HepG2 (cell line): ENCODE results near the gene CREBBP. TPM values are rescaled to one million over a fixed set of nuclear protein-coding genes. Genes with fewer than 3 reads are reported as not detected.
A peak's percentile ranks its signal among the peaks of the same experiment; 100 is the strongest.

Experiments used
- ATF7-NPFF ChIP-seq: sonication (generic); formaldehyde crosslinking; IDR thresholded peaks from 2 replicates; pipeline ENCODE4 v1.8.1; 2023; ENCODE audit warnings: mild to moderate bottlenecking, low read depth, missing genetic modification reagents, moderate library complexity
- ATM ChIP-seq: fragments of 450-650 bp; IDR thresholded peaks from 2 replicates; pipeline ENCODE4 v1.7.1; 2017; ENCODE audit warnings: mild to moderate bottlenecking, borderline replicate concordance
- CC2D1A ChIP-seq: sonication (generic); formaldehyde crosslinking; IDR thresholded peaks from 2 replicates; pipeline ENCODE4 v1.8.1; 2023; ENCODE audit warnings: mild to moderate bottlenecking, missing genetic modification reagents
- CREB1 ChIP-seq, 2 experiments: fragments of 450-650 bp in 1 of 2; IDR thresholded peaks; 2 replicates each; pipeline ENCODE4 v1.6.1; 2016 to 2017; ENCODE audit warnings: control low read depth in 1 of 2, mild to moderate bottlenecking in 1 of 2, missing compliant biosample characterization in 1 of 2, missing genetic modification characterization in 1 of 2
- DMTF1 ChIP-seq: sonication (generic); formaldehyde crosslinking; IDR thresholded peaks from 2 replicates; pipeline ENCODE4 v1.4.0; 2020; ENCODE audit warnings: mild to moderate bottlenecking, missing genetic modification reagents
- DNMT1 ChIP-seq: sonication (generic); formaldehyde crosslinking; IDR thresholded peaks from 2 replicates; pipeline ENCODE4 v1.5.1; 2020; ENCODE audit warnings: mild to moderate bottlenecking, missing genetic modification reagents
- MAFG ChIP-seq: sonication (generic); formaldehyde crosslinking; IDR thresholded peaks from 2 replicates; pipeline ENCODE4 v1.5.1; 2020; ENCODE audit warnings: mild to moderate bottlenecking, missing genetic modification reagents
- NFIB ChIP-seq: sonication (generic); formaldehyde crosslinking; IDR thresholded peaks from 2 replicates; pipeline ENCODE4 v1.9.0; 2021; ENCODE audit warnings: missing genetic modification reagents, mild to moderate bottlenecking, borderline replicate concordance
- POLR2AphosphoS2 ChIP-seq: IDR thresholded peaks from 2 replicates; pipeline ENCODE4 v1.6.1; 2011; ENCODE audit warnings: low read depth, low read length, improper control_type of control experiment
- RBFOX2 ChIP-seq: fragments of 200-400 bp; formaldehyde crosslinking; IDR thresholded peaks from 2 replicates; pipeline ENCODE4 v1.6.1; 2017; ENCODE audit warnings: low read depth, mild to moderate bottlenecking, low read length
- SNAPC4 ChIP-seq: sonication (generic); formaldehyde crosslinking; IDR thresholded peaks from 2 replicates; pipeline ENCODE4 v1.4.0; 2020; ENCODE audit warnings: mild to moderate bottlenecking, missing genetic modification reagents
- SSRP1 ChIP-seq: IDR thresholded peaks from 2 replicates; pipeline ENCODE4 v1.6.1; 2016; ENCODE audit warnings: control low read depth
- THAP11 ChIP-seq: IDR thresholded peaks from 2 replicates; pipeline ENCODE4 v1.6.1; 2016; ENCODE audit warnings: missing biosample characterization, missing genetic modification reagents
- ZBTB46 ChIP-seq: sonication (generic); formaldehyde crosslinking; IDR thresholded peaks from 2 replicates; pipeline ENCODE4 v1.4.0; 2020; ENCODE audit warnings: mild to moderate bottlenecking, missing genetic modification reagents, borderline replicate concordance
- ZKSCAN8 ChIP-seq: IDR thresholded peaks from 2 replicates; pipeline ENCODE4 v1.6.1; 2016; ENCODE audit warnings: borderline replicate concordance, missing genetic modification reagents, missing compliant biosample characterization
- ZNF3 ChIP-seq: IDR thresholded peaks from 2 replicates; pipeline ENCODE4 v1.7.0; 2017; ENCODE audit warnings: inconsistent platforms
- ZNF451 ChIP-seq: sonication (generic); formaldehyde crosslinking; IDR thresholded peaks from 2 replicates; pipeline ENCODE4 v1.5.0; 2020; ENCODE audit warnings: mild to moderate bottlenecking, missing genetic modification reagents
- ZNF83 ChIP-seq: sonication (generic); formaldehyde crosslinking; IDR thresholded peaks from 2 replicates; pipeline ENCODE4 v1.4.0; 2020; ENCODE audit warnings: missing genetic modification reagents, mild to moderate bottlenecking, borderline replicate concordance
- ZNF891 ChIP-seq: sonication (generic); formaldehyde crosslinking; IDR thresholded peaks from 2 replicates; pipeline ENCODE4 v1.5.0; 2020; ENCODE audit warnings: mild to moderate bottlenecking, missing genetic modification reagents
- polyA plus RNA-seq, 8 experiments: library from polyadenylated mRNA; depleted of rRNA in 3 of 8; stranded (reverse) in 7 of 8; unstranded in 1 of 8; fragments of >200 nt; fragmentation: Illumina TruSeq in 4 of 8; extraction: Trizol in 4 of 8; gene quantifications; 2 replicates each; pipeline versions ENCODE4 v1.2.1 to v1.2.3, GENCODE V29; 2011 to 2016; ENCODE audit warnings: low read depth in 4 of 8, missing spikeins in 1 of 8, mixed read lengths in 1 of 8; ENCODE audit not compliant: insufficient read depth in 1 of 8
- total RNA-seq, 5 experiments: library from RNA; depleted of rRNA; stranded (reverse); fragments of >200 nt; fragmentation: Illumina TruSeq; extraction: Trizol; gene quantifications; 2 replicates each; pipeline ENCODE4 v1.2.3, GENCODE V29; 2016; ENCODE audit warnings: low read depth in 1 of 5
- TF ChIP-seq, protein P1 (sequence below): sonication (generic); formaldehyde crosslinking; IDR thresholded peaks from 2 replicates; pipeline ENCODE4 v1.5.0; 2020; ENCODE audit warnings: missing genetic modification reagents, mild to moderate bottlenecking, borderline replicate concordance

The CREBBP gene
- total and polyA plus RNA-seq, 2 of the 13 experiments (the other 11 are each of a cell fraction or from before 2014, with no cell fraction given) = 5.3 to 10.4 TPM

- TF ChIP-seq DMTF1 (CRISPR knock-in tag) = no peak
- no peak; the same call in 1 of the 2 replicates for TF ChIP-seq ZNF891 (CRISPR knock-in tag)
- peak; percentile 91; the same call in 1 of the 2 replicates for TF ChIP-seq ZNF451
- TF ChIP-seq ZKSCAN8 (CRISPR knock-in tag) = peak; percentile 48; the same call in 1 of the 2 replicates
- peak; percentile 77 for TF ChIP-seq THAP11 (CRISPR knock-in tag)
- no peak for TF ChIP-seq MAFG
- TF ChIP-seq ATF7-NPFF (CRISPR knock-in tag) = peak; percentile 77
- TF ChIP-seq ZNF83 (CRISPR knock-in tag) = no peak
- TF ChIP-seq CREB1 (IDR thresholded peaks at IDR 0.05) = peak; percentile 63
- peak; percentile 86 for TF ChIP-seq CREB1 (CRISPR knock-in tag; IDR thresholded peaks at IDR 0.05)
- TF ChIP-seq SSRP1 = peak; percentile 49; the same call in 1 of the 2 replicates
- TF ChIP-seq RBFOX2 = peak; percentile 52; the same call in 1 of the 2 replicates
- TF ChIP-seq, protein P1, sequence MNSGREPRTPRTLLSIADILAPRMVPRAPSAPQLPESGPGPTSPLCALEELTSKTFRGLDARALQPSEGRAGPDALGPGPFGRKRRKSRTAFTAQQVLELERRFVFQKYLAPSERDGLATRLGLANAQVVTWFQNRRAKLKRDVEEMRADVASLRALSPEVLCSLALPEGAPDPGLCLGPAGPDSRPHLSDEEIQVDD = no peak; the same call in 1 of the 2 replicates
- TF ChIP-seq ZNF3 = no peak; the same call in 1 of the 2 replicates
- TF ChIP-seq SNAPC4 (CRISPR knock-in tag) = 0 out of 2 replicates have a peak, but pooled peaks have one; percentile 17
- TF ChIP-seq DNMT1 = no peak
- TF ChIP-seq NFIB (CRISPR knock-in tag) = no peak
- no peak for TF ChIP-seq ATM
- no peak; the same call in 1 of the 2 replicates for TF ChIP-seq POLR2AphosphoS2
- no peak for TF ChIP-seq CC2D1A
- no peak for TF ChIP-seq ZBTB46
Observed at GRCh38 chr16:3695610-3696369, 184.7 kb downstream of the CREBBP start (continued).
